HG02884 (cell line): ENCODE results near the gene KRTAP10-1.
"Not testable (repeated sequence)": the region's sequence is repeated elsewhere in the genome, so short reads cannot be mapped to it uniquely, and the experiment has no call there.

Experiments
- ATAC-seq: cut with Tn5 transposase; IDR thresholded peaks from one replicate; pipeline ENCODE4 v1.9.1; 2021; ENCODE audit warnings: mild to moderate bottlenecking, moderate library complexity; ENCODE audit not compliant: unreplicated experiment

The KRTAP10-1 gene

DNA sequence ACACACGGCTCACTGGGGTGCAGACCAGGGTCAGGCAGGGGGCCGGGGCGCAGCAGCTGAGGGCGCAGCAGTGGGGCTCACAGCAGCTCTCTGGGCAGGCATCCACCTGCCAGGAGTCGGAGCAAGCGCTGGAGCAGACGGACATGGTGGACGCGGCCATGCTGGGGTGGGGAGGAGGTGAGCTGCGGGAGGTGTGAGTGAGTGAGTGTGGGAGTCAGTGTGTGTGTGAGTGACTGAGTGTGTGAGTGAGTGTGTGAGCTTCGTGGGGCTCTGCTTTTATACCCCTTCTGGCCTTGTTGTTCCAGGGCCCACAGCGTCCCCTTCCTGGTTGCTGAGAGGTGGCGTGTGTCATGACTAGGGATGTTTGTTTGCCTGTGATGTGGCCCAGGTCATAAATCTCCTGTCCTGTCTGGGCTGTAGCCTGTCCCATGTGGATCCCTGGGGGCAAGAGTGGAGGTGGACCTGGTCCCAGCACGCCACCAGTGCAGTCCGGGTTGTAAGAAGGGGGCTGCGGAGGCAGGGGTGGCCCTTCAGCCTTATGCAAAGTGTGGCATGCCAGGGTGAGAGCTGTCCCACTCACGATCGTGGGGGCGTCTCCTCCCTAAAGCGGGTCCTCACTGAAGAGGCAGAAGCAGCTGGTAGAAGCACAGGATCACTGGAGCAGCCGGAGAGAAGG, at the start of gene KRTAP10-1:
KRTAP10-1 (minus strand) TSS at position 205 of the 676 bp plus-strand sequence; CDS start at position 160, 45 bp downstream.
- no peak for ATAC-seq

- no peak for ATAC-seq
Observed at GRCh38 chr21:44589094-44589493, 49.1 kb upstream of the KRTAP10-1 start.

- no peak for ATAC-seq
Observed at GRCh38 chr21:44585892-44586291, 45.9 kb upstream of the KRTAP10-1 start.

DNA sequence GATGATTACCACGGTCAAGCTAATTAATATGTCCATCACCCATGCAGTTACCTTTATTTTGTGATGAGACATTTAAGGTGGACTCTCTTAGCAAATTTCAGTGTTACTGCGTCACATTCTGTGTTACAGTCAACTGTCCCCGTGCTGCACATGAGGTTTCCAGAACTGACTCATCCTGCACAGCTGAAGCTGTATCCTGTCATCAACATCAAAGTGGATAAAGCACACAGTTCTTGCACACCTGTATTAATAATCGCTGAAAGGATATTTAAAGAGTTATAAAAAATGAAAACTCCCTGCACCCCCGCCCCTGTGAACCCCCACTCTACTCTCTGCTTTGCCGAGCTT, 43.8 kb upstream of the KRTAP10-1 start:
- ATAC-seq = no peak

DNA sequence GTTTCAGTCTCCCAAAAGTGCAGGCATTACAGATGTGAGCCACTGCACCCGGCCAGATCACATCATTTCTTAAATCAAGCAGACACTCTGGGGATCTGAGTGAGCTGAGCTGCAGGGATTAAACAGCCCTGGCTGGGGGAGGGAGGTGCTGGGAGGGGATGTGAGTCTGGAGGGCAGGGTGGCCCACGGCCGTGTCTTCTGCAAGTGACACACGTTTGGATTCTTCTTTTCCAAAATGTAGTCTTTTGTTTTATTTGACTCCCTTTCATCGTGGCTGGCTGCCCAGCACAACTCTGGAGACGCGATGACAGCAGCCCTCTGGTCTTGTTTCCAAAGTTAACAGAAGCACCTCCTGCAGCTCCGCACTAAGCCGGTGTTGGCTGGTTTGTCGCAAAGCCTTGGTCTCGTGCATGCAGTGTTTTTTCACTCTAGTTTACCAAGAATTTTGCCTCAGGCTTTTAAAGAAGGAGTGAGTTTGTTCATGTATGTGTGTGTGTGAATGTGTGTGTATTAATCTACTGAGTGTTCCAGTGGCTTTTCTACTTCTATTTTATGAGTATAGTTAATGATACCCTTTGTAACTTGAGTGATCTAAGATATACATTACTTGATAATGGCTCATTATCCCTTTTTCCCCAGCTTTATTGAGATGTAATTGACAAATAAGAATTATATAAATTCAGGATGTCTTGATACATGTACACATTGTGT, 43.2 kb upstream of the KRTAP10-1 start:
- no peak for ATAC-seq

DNA sequence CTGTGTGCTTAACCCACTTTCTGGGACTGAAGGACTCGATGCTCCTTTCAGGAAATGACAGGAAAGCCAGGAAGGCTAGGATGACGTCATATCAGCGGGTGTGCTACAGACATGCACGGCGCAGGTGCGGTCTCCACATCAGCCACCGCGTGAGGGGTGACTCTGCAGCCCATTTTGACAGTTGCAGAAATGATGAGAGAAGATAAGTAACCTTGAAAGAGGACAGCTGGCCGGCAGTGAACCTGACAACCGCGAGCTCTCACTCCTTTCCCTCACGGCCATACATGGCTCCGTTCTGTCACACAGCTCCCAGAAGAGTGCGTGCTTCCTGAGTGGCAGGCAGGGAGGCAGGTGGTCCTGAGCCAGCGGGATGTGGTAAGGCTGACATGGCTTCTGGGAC, 42.1 kb upstream of the KRTAP10-1 start:
- no peak for ATAC-seq

GRCh38 chr21:44581158-44581557, 41.2 kb upstream of the KRTAP10-1 start:
- ATAC-seq = no peak

GRCh38 chr21:44580231-44580821, 40.3 kb upstream of the KRTAP10-1 start, which contains the start of gene KRTAP10-5:
Gene KRTAP10-5 (minus strand): TSS chr21:44580604. CDS start chr21:44580578, 26 bp downstream.
- ATAC-seq = not testable (repeated sequence)

- no peak for ATAC-seq
Observed at GRCh38 chr21:44579833-44580144, 39.8 kb upstream of the KRTAP10-1 start.

DNA sequence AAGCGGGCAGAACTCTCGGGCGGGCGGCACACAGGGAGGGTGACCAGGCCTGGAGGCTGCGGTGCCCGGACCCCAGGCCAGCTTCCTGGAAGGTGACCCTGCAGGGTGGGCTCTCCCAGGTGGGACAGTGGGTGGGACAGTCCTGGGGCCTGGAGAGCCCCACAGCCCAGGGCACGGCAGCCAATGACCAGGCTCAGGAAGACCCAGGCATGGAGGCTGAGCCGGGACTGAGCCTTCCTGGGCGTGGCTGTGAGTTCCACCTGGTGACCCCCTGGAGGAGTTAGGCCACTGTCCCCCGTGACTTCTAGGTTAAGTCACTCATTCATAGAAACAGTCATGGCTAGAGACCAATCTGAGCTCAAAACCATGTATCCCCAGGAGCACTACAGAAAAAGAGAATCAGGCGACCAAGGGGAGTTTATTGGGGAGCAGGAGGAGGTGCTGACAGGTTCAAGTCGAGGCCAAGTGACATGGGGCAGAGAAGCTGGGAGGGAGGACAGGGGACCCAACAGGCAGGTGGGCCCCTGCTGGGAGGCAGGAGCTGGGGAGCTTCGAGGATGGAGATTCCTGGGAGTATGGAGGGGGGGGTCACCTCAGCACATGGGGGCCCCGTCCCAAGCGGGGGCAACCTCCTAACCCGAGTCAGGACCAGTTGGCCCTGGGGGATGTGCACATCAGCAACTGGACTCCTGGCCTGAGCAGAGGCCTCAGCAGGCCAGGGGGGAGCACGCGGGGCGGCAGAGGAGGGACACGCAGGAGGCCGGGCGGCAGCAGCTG, 39.2 kb upstream of the KRTAP10-1 start:
- no peak for ATAC-seq

GRCh38 chr21:44578371-44579055, 38.5 kb upstream of the KRTAP10-1 start:
- no peak for ATAC-seq

DNA sequence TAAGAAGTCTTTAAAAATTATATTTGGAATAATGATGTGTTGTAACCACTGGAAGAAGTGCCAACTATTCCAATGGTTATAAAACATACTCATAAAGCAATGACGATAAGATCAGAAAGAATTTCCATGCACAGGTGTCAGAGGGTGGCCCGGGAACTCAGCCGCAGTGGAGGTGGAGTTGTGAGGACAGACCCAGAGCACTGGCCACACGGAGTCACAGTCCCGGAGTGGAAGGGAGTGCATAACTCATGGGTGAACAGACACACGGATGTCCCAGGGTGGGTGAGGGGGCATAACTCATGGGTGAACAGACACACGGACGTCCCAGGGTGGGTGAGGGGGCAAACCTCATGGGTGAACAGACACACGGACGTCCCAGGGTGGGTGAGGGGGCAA, 36.0 kb upstream of the KRTAP10-1 start:
- no peak for ATAC-seq

- ATAC-seq = no peak
Observed at GRCh38 chr21:44575307-44576024, 35.5 kb upstream of the KRTAP10-1 start.

- ATAC-seq = no peak
Observed at GRCh38 chr21:44574457-44575306, 34.7 kb upstream of the KRTAP10-1 start.

GRCh38 chr21:44573630-44574456, 33.8 kb upstream of the KRTAP10-1 start, which contains the start of gene KRTAP10-4:
Gene KRTAP10-4 (plus strand): TSS chr21:44573729. CDS start chr21:44573759, 30 bp downstream.
- ATAC-seq = not testable (repeated sequence)

DNA sequence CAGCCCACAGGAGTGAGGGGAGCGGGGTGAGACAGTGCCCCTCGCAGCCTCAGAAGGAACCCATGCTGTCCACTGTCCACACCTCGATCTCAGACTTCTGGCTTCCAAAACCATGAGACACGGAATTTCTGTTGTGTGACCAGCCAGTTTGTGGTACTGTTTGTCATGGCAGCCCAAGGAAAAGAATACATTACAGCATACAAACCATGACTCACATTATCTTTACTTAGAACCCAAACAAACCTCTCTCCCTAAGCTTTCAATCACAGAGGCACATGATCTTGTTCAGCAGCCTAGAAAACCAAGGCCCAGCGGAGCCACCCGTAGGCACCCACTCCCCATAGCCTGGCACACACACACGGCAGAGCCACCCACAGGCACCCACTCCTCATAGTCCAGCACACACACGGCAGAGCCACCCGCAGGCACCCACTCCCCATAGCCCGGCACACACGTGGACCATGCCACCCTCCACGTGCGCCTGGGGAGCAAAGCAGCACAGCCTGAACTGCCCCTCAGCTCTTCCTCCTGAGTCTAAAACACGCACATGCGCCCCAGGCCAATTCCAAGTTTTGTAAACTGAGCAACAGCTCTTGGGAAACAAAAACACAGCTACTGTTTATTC, 33.1 kb upstream of the KRTAP10-1 start:
- ATAC-seq = no peak

GRCh38 chr21:44571844-44572782, 32.1 kb upstream of the KRTAP10-1 start:
- no peak for ATAC-seq
